ENCODE data around the gene LST1. TPM values are rescaled to one million over a fixed set of nuclear protein-coding genes. Genes with fewer than 3 reads are reported as not detected.

The LST1 gene
- total RNA-seq, 1 donor from 2014 or later, result 68.1 TPM

DNA sequence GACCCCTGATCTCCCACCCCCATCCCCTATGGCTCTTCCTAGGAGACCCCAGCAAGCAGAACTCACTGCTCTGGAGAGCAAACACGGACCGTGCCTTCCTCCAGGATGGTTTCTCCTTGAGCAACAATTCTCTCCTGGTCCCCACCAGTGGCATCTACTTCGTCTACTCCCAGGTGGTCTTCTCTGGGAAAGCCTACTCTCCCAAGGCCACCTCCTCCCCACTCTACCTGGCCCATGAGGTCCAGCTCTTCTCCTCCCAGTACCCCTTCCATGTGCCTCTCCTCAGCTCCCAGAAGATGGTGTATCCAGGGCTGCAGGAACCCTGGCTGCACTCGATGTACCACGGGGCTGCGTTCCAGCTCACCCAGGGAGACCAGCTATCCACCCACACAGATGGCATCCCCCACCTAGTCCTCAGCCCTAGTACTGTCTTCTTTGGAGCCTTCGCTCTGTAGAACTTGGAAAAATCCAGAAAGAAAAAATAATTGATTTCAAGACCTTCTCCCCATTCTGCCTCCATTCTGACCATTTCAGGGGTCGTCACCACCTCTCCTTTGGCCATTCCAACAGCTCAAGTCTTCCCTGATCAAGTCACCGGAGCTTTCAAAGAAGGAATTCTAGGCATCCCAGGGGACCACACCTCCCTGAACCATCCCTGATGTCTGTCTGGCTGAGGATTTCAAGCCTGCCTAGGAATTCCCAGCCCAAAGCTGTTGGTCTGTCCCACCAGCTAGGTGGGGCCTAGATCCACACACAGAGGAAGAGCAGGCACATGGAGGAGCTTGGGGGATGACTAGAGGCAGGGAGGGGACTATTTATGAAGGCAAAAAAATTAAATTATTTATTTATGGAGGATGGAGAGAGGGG lies 12.6 kb upstream of the LST1 start:
- Histone ChIP-seq H3K9me3 (no peaks in the 10 kb centered on the region), H3K27ac (no peak overlapping the region), H3K27me3 (no peaks in the 10 kb centered on the region), H3K4me3 (no peak overlapping the region), H3K4me1 (peaks cover 4% of the 10 kb centered on the region), H3K36me3 (no peaks in the 10 kb centered on the region)
- no peak for ATAC-seq
- TF ChIP-seq, protein P1, sequence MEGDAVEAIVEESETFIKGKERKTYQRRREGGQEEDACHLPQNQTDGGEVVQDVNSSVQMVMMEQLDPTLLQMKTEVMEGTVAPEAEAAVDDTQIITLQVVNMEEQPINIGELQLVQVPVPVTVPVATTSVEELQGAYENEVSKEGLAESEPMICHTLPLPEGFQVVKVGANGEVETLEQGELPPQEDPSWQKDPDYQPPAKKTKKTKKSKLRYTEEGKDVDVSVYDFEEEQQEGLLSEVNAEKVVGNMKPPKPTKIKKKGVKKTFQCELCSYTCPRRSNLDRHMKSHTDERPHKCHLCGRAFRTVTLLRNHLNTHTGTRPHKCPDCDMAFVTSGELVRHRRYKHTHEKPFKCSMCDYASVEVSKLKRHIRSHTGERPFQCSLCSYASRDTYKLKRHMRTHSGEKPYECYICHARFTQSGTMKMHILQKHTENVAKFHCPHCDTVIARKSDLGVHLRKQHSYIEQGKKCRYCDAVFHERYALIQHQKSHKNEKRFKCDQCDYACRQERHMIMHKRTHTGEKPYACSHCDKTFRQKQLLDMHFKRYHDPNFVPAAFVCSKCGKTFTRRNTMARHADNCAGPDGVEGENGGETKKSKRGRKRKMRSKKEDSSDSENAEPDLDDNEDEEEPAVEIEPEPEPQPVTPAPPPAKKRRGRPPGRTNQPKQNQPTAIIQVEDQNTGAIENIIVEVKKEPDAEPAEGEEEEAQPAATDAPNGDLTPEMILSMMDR (IDR thresholded peaks at IDR 0.05), result no peak
- intact Hi-C loops (cut with DNase I), result no loop called here
- DNase-seq, result no peak

- no peak overlapping the region for H3K4me3 ChIP-seq
- no peak for DNase-seq
- intact Hi-C loops (cut with DNase I), result no loop called here
- no peaks in the 10 kb centered on the region for H3K9me3 ChIP-seq
- H3K27ac ChIP-seq, result peak overlapping the region; percentile 17
- TF ChIP-seq, protein P1 (IDR thresholded peaks at IDR 0.05), result no peak
- H3K27me3 ChIP-seq, result no peaks in the 10 kb centered on the region
- no peak for ATAC-seq
- no peaks in the 10 kb centered on the region for H3K4me1 ChIP-seq
- H3K36me3 ChIP-seq, result no peaks in the 10 kb centered on the region
Observed at GRCh38 chr6:31574106-31575061, 11.7 kb upstream of the LST1 start.

- DNase-seq, result peak; percentile 69
- peak within 1 kb of the TSS; percentile 55 for H3K27ac ChIP-seq
- TF ChIP-seq, protein P1 (IDR thresholded peaks at IDR 0.05), result no peak
- intact Hi-C loops (cut with DNase I), result no loop called here
- peak; percentile 71 for ATAC-seq
- no peaks in the 10 kb centered on the region for H3K36me3 ChIP-seq
- peak within 1 kb of the TSS; percentile 48 for H3K4me3 ChIP-seq
- no peaks in the 10 kb centered on the region for H3K9me3 ChIP-seq
- no peaks in the 10 kb centered on the region for H3K27me3 ChIP-seq
- no peaks in the 10 kb centered on the region for H3K4me1 ChIP-seq
Observed at GRCh38 chr6:31575335-31575901, 10.7 kb upstream of the LST1 start, which contains the start of gene TNF. TSS of gene TNF (plus strand) at chr6:31575565. CDS start at chr6:31575742, 177 bp downstream.

DNA sequence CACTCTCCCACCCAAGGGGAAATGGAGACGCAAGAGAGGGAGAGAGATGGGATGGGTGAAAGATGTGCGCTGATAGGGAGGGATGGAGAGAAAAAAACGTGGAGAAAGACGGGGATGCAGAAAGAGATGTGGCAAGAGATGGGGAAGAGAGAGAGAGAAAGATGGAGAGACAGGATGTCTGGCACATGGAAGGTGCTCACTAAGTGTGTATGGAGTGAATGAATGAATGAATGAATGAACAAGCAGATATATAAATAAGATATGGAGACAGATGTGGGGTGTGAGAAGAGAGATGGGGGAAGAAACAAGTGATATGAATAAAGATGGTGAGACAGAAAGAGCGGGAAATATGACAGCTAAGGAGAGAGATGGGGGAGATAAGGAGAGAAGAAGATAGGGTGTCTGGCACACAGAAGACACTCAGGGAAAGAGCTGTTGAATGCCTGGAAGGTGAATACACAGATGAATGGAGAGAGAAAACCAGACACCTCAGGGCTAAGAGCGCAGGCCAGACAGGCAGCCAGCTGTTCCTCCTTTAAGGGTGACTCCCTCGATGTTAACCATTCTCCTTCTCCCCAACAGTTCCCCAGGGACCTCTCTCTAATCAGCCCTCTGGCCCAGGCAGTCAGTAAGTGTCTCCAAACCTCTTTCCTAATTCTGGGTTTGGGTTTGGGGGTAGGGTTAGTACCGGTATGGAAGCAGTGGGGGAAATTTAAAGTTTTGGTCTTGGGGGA lies 10.0 kb upstream of the LST1 start:
- intact Hi-C loops (cut with DNase I), result no loop called here
- H3K27me3 ChIP-seq, result no peaks in the 10 kb centered on the region
- H3K36me3 ChIP-seq, result no peaks in the 10 kb centered on the region
- H3K9me3 ChIP-seq, result no peaks in the 10 kb centered on the region
- DNase-seq, result no peak
- peak overlapping the region; percentile 48 for H3K4me3 ChIP-seq
- TF ChIP-seq, protein P1 (IDR thresholded peaks at IDR 0.05), result no peak
- H3K4me1 ChIP-seq, result no peaks in the 10 kb centered on the region
- peak overlapping the region; percentile 55 for H3K27ac ChIP-seq
- no peak for ATAC-seq

All from upper lobe of right lung (tissue), 1 donor.